GM12801 (cell line): Measurements from ENCODE around the gene FAM43B.

Source experiments
- CTCF ChIP-seq: IDR thresholded peaks from one replicate; pipeline ENCODE4 v1.5.1; 2011; ENCODE audit warnings: control low read depth; ENCODE audit not compliant: insufficient read length; ENCODE audit errors: extremely low read depth

FAM43B gene

GRCh38 chr1:20551945-20552727 is at the start of gene FAM43B:
TSS of gene FAM43B (plus strand) at chr1:20552573. CDS start at chr1:20552974, 401 bp downstream.
- TF ChIP-seq CTCF: no peak

GRCh38 chr1:20505488-20505887 is 46.9 kb upstream of the FAM43B start:
- TF ChIP-seq CTCF: no peak

GRCh38 chr1:20507248-20507563 is 45.2 kb upstream of the FAM43B start:
- TF ChIP-seq CTCF: no peak

GRCh38 chr1:20507564-20508410 is 44.6 kb upstream of the FAM43B start, which contains the start of gene MUL1:
TSS of gene MUL1 (minus strand) at chr1:20508151. CDS start at chr1:20508024, 127 bp downstream.
- TF ChIP-seq CTCF: no peak

GRCh38 chr1:20508411-20508771 is 44.0 kb upstream of the FAM43B start:
- TF ChIP-seq CTCF: no peak

GRCh38 chr1:20511518-20512428 is 40.6 kb upstream of the FAM43B start:
- TF ChIP-seq CTCF: no peak
